GM21576 (cell line): ENCODE measurements around the gene EIF4E.
"Not testable (repeated sequence)": the region's sequence is repeated elsewhere in the genome, so short reads cannot be mapped to it uniquely, and the experiment has no call there.

ENCODE experiments used
- ATAC-seq: cut with Tn5 transposase; IDR thresholded peaks from one replicate; pipeline ENCODE4 v1.9.1; 2021; ENCODE audit warnings: mild to moderate bottlenecking, moderate library complexity; ENCODE audit not compliant: unreplicated experiment

Gene EIF4E

GRCh38 chr4:98886382-98886781 lies 42.6 kb downstream of the EIF4E start:
- ATAC-seq, result not testable (repeated sequence)

- ATAC-seq, result not testable (repeated sequence)
Observed at GRCh38 chr4:98880884-98881283, 48.0 kb downstream of the EIF4E start.

- ATAC-seq, result no peak
Observed at GRCh38 chr4:98879515-98879914, 49.4 kb downstream of the EIF4E start.

DNA sequence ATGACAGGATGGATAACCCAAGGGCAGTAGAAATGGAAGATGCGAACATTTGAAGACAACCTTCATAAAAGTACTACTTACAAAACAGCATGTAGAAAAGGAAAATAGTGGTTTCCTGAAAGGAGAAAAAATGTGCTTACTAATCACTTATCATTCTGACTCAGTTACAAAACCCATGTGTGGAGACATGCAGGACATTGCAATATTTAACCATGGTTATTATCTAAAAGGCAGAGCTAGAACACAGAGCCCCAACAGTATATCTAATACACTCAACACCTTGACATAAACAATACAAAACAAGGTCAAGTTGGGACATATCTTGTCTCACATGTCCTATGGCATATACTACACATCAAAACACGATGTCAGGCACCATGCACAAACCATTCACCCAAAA lies 55.9 kb downstream of the EIF4E start:
- ATAC-seq, result no peak

- not testable (repeated sequence) for ATAC-seq
Observed at GRCh38 chr4:98872120-98872906, 56.6 kb downstream of the EIF4E start.

- ATAC-seq, result no peak
Observed at GRCh38 chr4:98867648-98868047, 61.3 kb downstream of the EIF4E start.

- ATAC-seq, result no peak
Observed at GRCh38 chr4:98865059-98865458, 63.9 kb downstream of the EIF4E start.

GRCh38 chr4:98864560-98864959 lies 64.4 kb downstream of the EIF4E start:
- no peak for ATAC-seq

GRCh38 chr4:98862371-98862770 lies 66.6 kb downstream of the EIF4E start:
- no peak for ATAC-seq

- ATAC-seq, result no peak
Observed at GRCh38 chr4:98861100-98861884, 67.6 kb downstream of the EIF4E start.

DNA sequence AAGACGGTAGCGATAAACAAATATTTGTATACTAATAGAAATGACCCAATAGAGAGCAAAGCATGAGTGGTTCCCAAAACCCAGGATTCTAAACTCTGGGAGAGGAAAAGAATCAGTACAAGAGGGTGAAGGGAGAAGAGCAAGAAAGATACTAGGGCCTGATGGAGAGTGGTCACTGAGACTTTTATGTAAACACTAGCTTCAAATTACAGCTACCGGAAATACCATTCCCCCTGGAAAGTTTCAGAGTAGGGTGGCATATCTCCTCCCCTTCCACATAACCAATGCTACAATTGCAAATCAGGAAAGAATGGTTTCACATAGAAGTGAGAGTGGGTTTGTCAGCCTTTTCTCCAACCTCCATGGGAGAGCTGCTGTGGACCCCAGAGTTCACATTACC lies 77.1 kb downstream of the EIF4E start:
- ATAC-seq, result no peak

- no peak for ATAC-seq
Observed at GRCh38 chr4:98850937-98851336, 78.0 kb downstream of the EIF4E start.

GRCh38 chr4:98848448-98848847 lies 80.5 kb downstream of the EIF4E start:
- ATAC-seq, result no peak

GRCh38 chr4:98845960-98846359 lies 83.0 kb downstream of the EIF4E start:
- no peak for ATAC-seq

- ATAC-seq, result not testable (repeated sequence)
Observed at GRCh38 chr4:98842917-98843316, 86.0 kb downstream of the EIF4E start.

GRCh38 chr4:98838977-98839618 lies 89.8 kb downstream of the EIF4E start:
- no peak for ATAC-seq

- no peak for ATAC-seq
Observed at GRCh38 chr4:98838531-98838930, 90.4 kb downstream of the EIF4E start.

DNA sequence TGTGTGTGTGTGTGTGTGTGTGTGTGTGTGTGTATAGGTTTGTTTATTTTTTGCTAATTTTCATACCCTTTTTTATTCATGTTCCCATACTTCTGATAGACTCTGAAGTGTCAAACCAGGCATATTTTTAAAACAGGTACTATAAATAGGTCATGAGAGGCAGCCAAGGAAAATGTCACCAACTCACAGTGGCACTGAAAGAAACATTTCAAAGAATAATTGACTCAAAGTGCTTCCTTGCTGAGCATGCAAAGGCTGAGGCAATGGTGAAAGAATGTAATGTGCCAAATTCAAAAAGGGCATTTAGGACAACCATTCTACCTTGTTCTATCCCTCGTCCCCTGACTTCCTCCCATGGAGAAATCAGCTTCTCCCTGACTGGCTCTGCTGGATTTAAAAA lies 95.5 kb downstream of the EIF4E start:
- ATAC-seq, result no peak

GRCh38 chr4:98831036-98831435 lies 97.9 kb downstream of the EIF4E start:
- ATAC-seq, result not testable (repeated sequence)
